K562 (cell line): ENCODE measurements around the gene PLEKHA8. TPM values are rescaled to one million over a fixed set of nuclear protein-coding genes. Genes with fewer than 3 reads are reported as not detected.
A peak's percentile ranks its signal among the peaks of the same experiment; 100 is the strongest.

ENCODE experiments used
- ATF7 ChIP-seq: fragments of 450-650 bp; IDR thresholded peaks from 2 replicates; pipeline ENCODE4 v1.7.1; 2014; ENCODE audit warnings: mild to moderate bottlenecking, moderate library complexity
- BCL6 ChIP-seq: fragments of 250-450 bp; sonication (Bioruptor Pico); IDR thresholded peaks from 2 replicates; pipeline ENCODE4 v1.4.0; 2020
- ERF ChIP-seq: fragments of 450-650 bp; formaldehyde crosslinking; IDR thresholded peaks from 2 replicates; pipeline ENCODE4 v1.4.0; 2020; ENCODE audit warnings: mild to moderate bottlenecking, mixed read lengths
- ETS1 ChIP-seq: conservative IDR thresholded peaks from 2 replicates; pipeline ENCODE4 v1.6.1; 2011; ENCODE audit warnings: low read depth, mild to moderate bottlenecking, low read length; ENCODE audit not compliant: control insufficient read depth
- HMGN3 ChIP-seq: IDR thresholded peaks from 2 replicates; pipeline ENCODE4 v1.6.1; 2011; ENCODE audit warnings: borderline replicate concordance, low read depth, mild to moderate bottlenecking, mixed read lengths, low read length; ENCODE audit not compliant: insufficient read length; ENCODE audit errors: extremely low read depth
- KDM5B ChIP-seq: fragments of 200-600 bp; sonication (generic); IDR thresholded peaks from 2 replicates; pipeline ENCODE4 v1.6.1; 2012; ENCODE audit warnings: low read depth, mild to moderate bottlenecking, moderate library complexity, low read length, control low read depth, inconsistent platforms; ENCODE audit not compliant: insufficient replicate concordance
- L3MBTL2 ChIP-seq: fragments of 450-650 bp; IDR thresholded peaks from 2 replicates; pipeline ENCODE4 v1.6.1; 2016; ENCODE audit warnings: mild to moderate bottlenecking, moderate library complexity
- MBD2 ChIP-seq: sonication (generic); IDR thresholded peaks from 2 replicates; pipeline ENCODE4 v1.6.1; 2016; ENCODE audit warnings: low read depth, borderline replicate concordance
- MXD1 ChIP-seq: fragments of 250-450 bp; sonication (Bioruptor Pico); IDR thresholded peaks from 2 replicates; pipeline ENCODE4 v1.8.0; 2021; ENCODE audit warnings: borderline replicate concordance, mild to moderate bottlenecking, moderate library complexity; ENCODE audit not compliant: poor library complexity, severe bottlenecking
- NR2C2 ChIP-seq, 2 experiments: fragments of 200-800 bp in 1 of 2; sonication (Bioruptor generic) in 1 of 2; sonication (generic) in 1 of 2; formaldehyde crosslinking in 1 of 2; IDR thresholded peaks; 2 replicates each; pipeline versions ENCODE4 v1.6.1 to v1.8.0; 2016 to 2022; ENCODE audit warnings: mild to moderate bottlenecking in 1 of 2, missing compliant biosample characterization in 1 of 2, missing genetic modification characterization in 1 of 2, missing genetic modification reagents in 1 of 2
- PHF8 ChIP-seq: fragments of 200-600 bp; sonication (generic); IDR thresholded peaks from 2 replicates; pipeline ENCODE4 v1.6.1; 2012; ENCODE audit warnings: mixed run types, mild to moderate bottlenecking, inconsistent platforms, low read length, moderate library complexity, borderline replicate concordance
- SIX5 ChIP-seq, 2 experiments: IDR thresholded peaks; 2 replicates each; pipeline ENCODE4 v1.6.1; 2011; ENCODE audit warnings: low read length in 2 of 2, borderline replicate concordance in 1 of 2, low read depth in 1 of 2, mild to moderate bottlenecking in 1 of 2, moderate library complexity in 1 of 2; ENCODE audit not compliant: insufficient read depth in 1 of 2
- SMAD1 ChIP-seq: fragments of 150-350 bp; IDR thresholded peaks from 2 replicates; pipeline ENCODE4 v1.6.1; 2014; ENCODE audit warnings: low read length, low read depth; ENCODE audit not compliant: partially characterized antibody
- SMAD2 ChIP-seq: fragments of 150-350 bp; IDR thresholded peaks from 2 replicates; pipeline ENCODE4 v1.6.1; 2014; ENCODE audit warnings: low read depth, mild to moderate bottlenecking, low read length
- SMARCA5 ChIP-seq: fragments of 450-650 bp; IDR thresholded peaks from 2 replicates; pipeline ENCODE4 v1.6.1; 2016
- SPI1 ChIP-seq: IDR thresholded peaks from 2 replicates; pipeline ENCODE4 v1.6.1; 2011; ENCODE audit warnings: low read depth, low read length, control low read depth, borderline replicate concordance
- STAT5B ChIP-seq: fragments of 250-450 bp; sonication (Bioruptor Pico); IDR thresholded peaks from 2 replicates; pipeline ENCODE4 v1.8.0; 2021; ENCODE audit warnings: mild to moderate bottlenecking, inconsistent platforms
- SUPT5H ChIP-seq: fragments of 450-650 bp; IDR thresholded peaks from 2 replicates; pipeline ENCODE4 v1.6.1; 2016
- TARDBP ChIP-seq: fragments of 450-650 bp; IDR thresholded peaks from 2 replicates; pipeline ENCODE4 v1.6.1; 2016
- TBL1XR1 ChIP-seq, 2 experiments: IDR thresholded peaks; 2 replicates each; pipeline ENCODE4 v1.6.1; 2012; ENCODE audit warnings: improper control_type of control experiment in 2 of 2, low read length in 2 of 2, mild to moderate bottlenecking in 1 of 2
- ZNF143 ChIP-seq: sonication (generic); formaldehyde crosslinking; IDR thresholded peaks from 2 replicates; pipeline ENCODE4 v1.9.0; 2022; ENCODE audit warnings: mild to moderate bottlenecking, missing genetic modification reagents
- ZNF146 ChIP-seq: IDR thresholded peaks from one replicate; pipeline ENCODE4 v1.6.1; 2018; ENCODE audit warnings: missing compliant biosample characterization; ENCODE audit not compliant: unreplicated experiment
- ZNF551 ChIP-seq: fragments of 250-450 bp; sonication (Bioruptor Pico); IDR thresholded peaks from 2 replicates; pipeline ENCODE4 v1.5.0; 2021; ENCODE audit warnings: mild to moderate bottlenecking, moderate library complexity
- polyA plus RNA-seq, 8 experiments: library from polyadenylated mRNA; depleted of rRNA in 4 of 8; stranded (reverse) in 5 of 8; unstranded in 3 of 8; fragments of >200 nt; fragmentation: Nextera tagmentation in 2 of 8; fragmentation: Illumina TruSeq in 1 of 8; extraction: Ambion mirVana in 2 of 8; extraction: Trizol in 1 of 8; gene quantifications; 2 replicates each; pipeline versions ENCODE4 v1.2.1 to v1.2.3, GENCODE V29; 2011 to 2014; ENCODE audit warnings: inconsistent platforms in 1 of 8, missing spikeins in 1 of 8
- total RNA-seq, 7 experiments: library from RNA; depleted of rRNA in 6 of 7; stranded (reverse); fragments of >200 nt in 6 of 7; fragmentation: Illumina TruSeq in 2 of 7; extraction: Trizol in 2 of 7; gene quantifications; 2 replicates each; pipeline versions ENCODE4 v1.2.1 to v1.2.3, GENCODE V29; 2011 to 2021; ENCODE audit warnings: low replicate concordance in 1 of 7
- TF ChIP-seq, protein P1 (sequence below): sonication (generic); formaldehyde crosslinking; IDR thresholded peaks from 2 replicates; pipeline ENCODE4 v1.5.0; 2020; ENCODE audit warnings: missing genetic modification reagents

Gene PLEKHA8
- total and polyA plus RNA-seq, 9 of the 15 experiments (the other 6 are each of a cell fraction or from before 2014, with no cell fraction given) = 3.2 to 16.3 (median 11.8) TPM

GRCh38 chr7:30028216-30028748, at the start of gene PLEKHA8 (continued):
- TF ChIP-seq ZNF551 = no peak
- peak; percentile 73 for TF ChIP-seq KDM5B
- peak; percentile 32 for TF ChIP-seq SMAD1
- peak; percentile 67; the same call in 1 of the 2 replicates for TF ChIP-seq L3MBTL2
- TF ChIP-seq SPI1 = no peak
- TF ChIP-seq SUPT5H = no peak
- TF ChIP-seq, protein P1, sequence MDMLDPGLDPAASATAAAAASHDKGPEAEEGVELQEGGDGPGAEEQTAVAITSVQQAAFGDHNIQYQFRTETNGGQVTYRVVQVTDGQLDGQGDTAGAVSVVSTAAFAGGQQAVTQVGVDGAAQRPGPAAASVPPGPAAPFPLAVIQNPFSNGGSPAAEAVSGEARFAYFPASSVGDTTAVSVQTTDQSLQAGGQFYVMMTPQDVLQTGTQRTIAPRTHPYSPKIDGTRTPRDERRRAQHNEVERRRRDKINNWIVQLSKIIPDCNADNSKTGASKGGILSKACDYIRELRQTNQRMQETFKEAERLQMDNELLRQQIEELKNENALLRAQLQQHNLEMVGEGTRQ = no peak
- TF ChIP-seq ZNF143 (CRISPR knock-in tag) = peak; percentile 54; the same call in 1 of the 2 replicates
- TF ChIP-seq MXD1 (CRISPR knock-in tag) = no peak
- TF ChIP-seq NR2C2 (CRISPR knock-in tag; IDR thresholded peaks at IDR 0.05) = no peak
- TF ChIP-seq NR2C2 (tag; IDR thresholded peaks at IDR 0.05) = peak; percentile 73
- no peak for TF ChIP-seq STAT5B
- TF ChIP-seq TARDBP = 0 out of 2 replicates have a peak, but pooled peaks have one; percentile 41
- peak; percentile 35; the same call in 1 of the 2 replicates for TF ChIP-seq MBD2
- no peak for TF ChIP-seq SMARCA5
- TF ChIP-seq ERF (CRISPR knock-in tag) = 0 out of 2 replicates have a peak, but pooled peaks have one; percentile 43
- TF ChIP-seq ETS1 = no peak
- no peak for TF ChIP-seq BCL6 (CRISPR knock-in tag)
- TF ChIP-seq TBL1XR1 (IDR thresholded peaks at IDR 0.05; ENCODE audit: low read length in 2 of 2) = 0 out of 4 replicates have a peak, but pooled peaks have one; percentile 16 to 24
- no peak for TF ChIP-seq SMAD2
- TF ChIP-seq ATF7 = peak; percentile 47; the same call in 1 of the 2 replicates
- no peak for TF ChIP-seq ZNF146 (CRISPR knock-in tag)
- peak; percentile 47 for TF ChIP-seq HMGN3
- peak; percentile 77; the same call in 1 of the 2 replicates for TF ChIP-seq PHF8
- TF ChIP-seq SIX5 (IDR thresholded peaks at IDR 0.05; ENCODE audit: borderline replicate concordance in 1 of 2, insufficient read depth in 1 of 2, low read depth in 1 of 2, low read length in 2 of 2) = peak; percentile 37 to 45; a peak in 1 of 4 replicates
